ENCODE measurements around the gene CTBP1. TPM values are rescaled to one million over a fixed set of nuclear protein-coding genes. Genes with fewer than 3 reads are reported as not detected.

The CTBP1 gene
- total and polyA plus RNA-seq, 7 experiments from 2014 or later = 57.2 to 233 (median 180) TPM

- H3K9me3 Mint-ChIP-seq = no peaks in the 10 kb centered on the region
- POLR2A ChIA-PET = interaction anchor here (0.6 kb wide), 1 partner anchor 12 kb away, joined by 4 read pairs; no protein-coding TSS in a partner anchor
- CTCF ChIA-PET = no interaction called here
- no peaks in the 10 kb centered on the region for H3K27me3 Mint-ChIP-seq
- intact Hi-C loops (cut with micrococcal nuclease) = no loop called here
- DNase-seq (no peak), ATAC-seq (no peak)
- peaks cover 0 to 11% of the 10 kb centered on the region in 2 donors for H3K4me1 ChIP-seq (ENCODE audit: control insufficient read depth in 2 of 2, insufficient read depth in 2 of 2, low read length in 2 of 2)
- H3K9me3 ChIP-seq (ENCODE audit: control insufficient read depth in 2 of 3, low read length in 3 of 3) = no peaks in the 10 kb centered on the region
- no peak overlapping the region for H3K27ac Mint-ChIP-seq
- H3K27me3 ChIP-seq (ENCODE audit: control insufficient read depth in 2 of 2, insufficient read depth in 2 of 2, low read length in 2 of 2) = no peaks in the 10 kb centered on the region
- peaks cover 5 to 12% (median 10%) of the 10 kb centered on the region in 7 donors for H3K4me1 Mint-ChIP-seq
- no peak overlapping the region for H3K27ac ChIP-seq (ENCODE audit: low read depth, low read length)
- peaks cover 0 to 10% (median 2%) of the 10 kb centered on the region in 3 experiments for H3K36me3 ChIP-seq (ENCODE audit: control insufficient read depth in 2 of 3, insufficient read depth in 3 of 3, low read length in 3 of 3)
- no peak overlapping the region for H3K4me3 ChIP-seq (ENCODE audit: low read length)
- H3K36me3 Mint-ChIP-seq = peaks cover 0 to 20% (median 3%) of the 10 kb centered on the region in 5 donors
- no peak overlapping the region for H3K4me3 Mint-ChIP-seq
These were observed 57.3 kb downstream of the CTBP1 start for GRCh38 chr4:1191621-1192020.

GRCh38 chr4:1187182-1187581, 61.7 kb downstream of the CTBP1 start:
- Histone ChIP-seq H3K9me3 (ENCODE audit: control insufficient read depth in 2 of 3, low read length in 3 of 3) (no peaks in the 10 kb centered on the region), H3K36me3 (ENCODE audit: control insufficient read depth in 2 of 3, insufficient read depth in 3 of 3, low read length in 3 of 3) (no peaks in the 10 kb centered on the region), H3K27ac (ENCODE audit: low read depth, low read length) (no peak overlapping the region), H3K27me3 (ENCODE audit: control insufficient read depth in 2 of 2, insufficient read depth in 2 of 2, low read length in 2 of 2) (no peaks in the 10 kb centered on the region), H3K4me1 (ENCODE audit: control insufficient read depth in 2 of 2, insufficient read depth in 2 of 2, low read length in 2 of 2) (peaks cover 0 to 24% of the 10 kb centered on the region in 2 donors), H3K4me3 (ENCODE audit: low read length) (no peak overlapping the region)
- ATAC-seq (peak; percentile 94), DNase-seq (peak in 4 of 9 donors; percentile 44 to 54 (median 49))
- no peaks in the 10 kb centered on the region for H3K27me3 Mint-ChIP-seq
- peaks cover 0 to 6% (median 4%) of the 10 kb centered on the region in 11 donors for H3K9me3 Mint-ChIP-seq
- peaks cover 5 to 21% (median 9%) of the 10 kb centered on the region in 5 donors for H3K36me3 Mint-ChIP-seq
- H3K4me3 Mint-ChIP-seq = peak overlapping the region in 1 of 10 donors; percentile 13
- CTCF ChIA-PET = no interaction called here
- peaks cover 9 to 31% (median 15%) of the 10 kb centered on the region in 7 donors for H3K4me1 Mint-ChIP-seq
- POLR2A ChIA-PET = interaction anchor here (0.6 kb wide), 1 partner anchor 1556 kb away, joined by 3 read pairs; no protein-coding TSS in a partner anchor
- intact Hi-C loops (cut with micrococcal nuclease) = loop anchor here in 1 of 2 donors (1.0 to 2.0 kb wide), 2 partner anchors 14 to 20 kb away; no protein-coding TSS in a partner anchor
- peak overlapping the region in 4 of 9 donors; percentile 4 to 59 (median 38) for H3K27ac Mint-ChIP-seq

GRCh38 chr4:1183985-1184773, 64.8 kb downstream of the CTBP1 start:
- no peaks in the 10 kb centered on the region for H3K27me3 ChIP-seq (ENCODE audit: control insufficient read depth in 2 of 2, insufficient read depth in 2 of 2, low read length in 2 of 2)
- no peak overlapping the region for H3K4me3 ChIP-seq (ENCODE audit: low read length)
- ATAC-seq = peak; percentile 58
- Mint-ChIP-seq H3K27me3 (peaks cover 0 to 6% (median 0%) of the 10 kb centered on the region in 5 donors), H3K4me3 (peak overlapping the region in 7 of 10 donors; percentile 15 to 76 (median 48)), H3K27ac (peak overlapping the region in 1 of 9 donors; percentile 82), H3K4me1 (peaks cover 9 to 40% (median 15%) of the 10 kb centered on the region in 7 donors), H3K36me3 (peaks cover 17 to 46% (median 21%) of the 10 kb centered on the region in 5 donors), H3K9me3 (peaks cover 4 to 30% (median 19%) of the 10 kb centered on the region in 11 donors)
- H3K27ac ChIP-seq (ENCODE audit: low read depth, low read length) = no peak overlapping the region
- peaks cover 0 to 4% (median 0%) of the 10 kb centered on the region in 3 experiments for H3K9me3 ChIP-seq (ENCODE audit: control insufficient read depth in 2 of 3, low read length in 3 of 3)
- intact Hi-C loops (cut with micrococcal nuclease) = no loop called here
- no peak for DNase-seq
- POLR2A ChIA-PET = interaction anchor here (0.6 to 1.1 kb wide), 3 partner anchors 13 to 64 kb away, joined by 3 to 7 read pairs (median 3); no protein-coding TSS in a partner anchor
- CTCF ChIA-PET = no interaction called here
- no peaks in the 10 kb centered on the region for H3K36me3 ChIP-seq (ENCODE audit: control insufficient read depth in 2 of 3, insufficient read depth in 3 of 3, low read length in 3 of 3)
- H3K4me1 ChIP-seq (ENCODE audit: control insufficient read depth in 2 of 2, insufficient read depth in 2 of 2, low read length in 2 of 2) = peaks cover 0 to 27% of the 10 kb centered on the region in 2 donors

GRCh38 chr4:1182313-1182712, 66.6 kb downstream of the CTBP1 start:
- Mint-ChIP-seq H3K4me1 (peaks cover 8 to 35% (median 13%) of the 10 kb centered on the region in 7 donors), H3K27ac (no peak overlapping the region), H3K27me3 (peaks cover 0 to 6% (median 0%) of the 10 kb centered on the region in 5 donors), H3K4me3 (peak overlapping the region in 1 of 10 donors; percentile 19), H3K36me3 (peaks cover 17 to 42% (median 21%) of the 10 kb centered on the region in 5 donors), H3K9me3 (peaks cover 4 to 30% (median 19%) of the 10 kb centered on the region in 11 donors)
- Histone ChIP-seq H3K9me3 (ENCODE audit: control insufficient read depth in 2 of 3, low read length in 3 of 3) (peaks cover 0 to 4% (median 0%) of the 10 kb centered on the region in 3 experiments), H3K36me3 (ENCODE audit: control insufficient read depth in 2 of 3, insufficient read depth in 3 of 3, low read length in 3 of 3) (no peaks in the 10 kb centered on the region), H3K4me1 (ENCODE audit: control insufficient read depth in 2 of 2, insufficient read depth in 2 of 2, low read length in 2 of 2) (peaks cover 0 to 40% of the 10 kb centered on the region in 2 donors), H3K4me3 (ENCODE audit: low read length) (no peak overlapping the region), H3K27me3 (ENCODE audit: control insufficient read depth in 2 of 2, insufficient read depth in 2 of 2, low read length in 2 of 2) (no peaks in the 10 kb centered on the region), H3K27ac (ENCODE audit: low read depth, low read length) (no peak overlapping the region)
- ATAC-seq (no peak), DNase-seq (no peak)
- POLR2A ChIA-PET = interaction anchor here (0.5 kb wide), 1 partner anchor 704 kb away, joined by 3 read pairs; no protein-coding TSS in a partner anchor
- intact Hi-C loops (cut with micrococcal nuclease) = no loop called here
- CTCF ChIA-PET = interaction anchor here (0.7 to 1.4 kb wide), 2 partner anchors 19 to 175 kb away, joined by 3 to 4 read pairs; no protein-coding TSS in a partner anchor

- intact Hi-C loops (cut with micrococcal nuclease) = no loop called here
- H3K4me1 Mint-ChIP-seq = peaks cover 4 to 34% (median 7%) of the 10 kb centered on the region in 7 donors
These were observed 68.3 kb downstream of the CTBP1 start for GRCh38 chr4:1180663-1181062.

GRCh38 chr4:1179976-1180375, 69.0 kb downstream of the CTBP1 start:
- H3K27me3 ChIP-seq (ENCODE audit: control insufficient read depth in 2 of 2, insufficient read depth in 2 of 2, low read length in 2 of 2) = no peaks in the 10 kb centered on the region
- H3K9me3 ChIP-seq (ENCODE audit: control insufficient read depth in 2 of 3, low read length in 3 of 3) = peaks cover 0 to 4% (median 0%) of the 10 kb centered on the region in 3 experiments
- H3K9me3 Mint-ChIP-seq = peaks cover 4 to 30% (median 19%) of the 10 kb centered on the region in 11 donors
- DNase-seq (no peak), ATAC-seq (no peak)
- peaks cover 17 to 42% (median 21%) of the 10 kb centered on the region in 5 donors for H3K36me3 Mint-ChIP-seq
- H3K4me1 Mint-ChIP-seq = peaks cover 4 to 34% (median 6%) of the 10 kb centered on the region in 7 donors
- no peak overlapping the region for H3K4me3 ChIP-seq (ENCODE audit: low read length)
- no peak overlapping the region for H3K27ac ChIP-seq (ENCODE audit: low read depth, low read length)
- H3K4me3 Mint-ChIP-seq = no peak overlapping the region
- H3K27ac Mint-ChIP-seq = no peak overlapping the region
- peaks cover 0 to 43% of the 10 kb centered on the region in 2 donors for H3K4me1 ChIP-seq (ENCODE audit: control insufficient read depth in 2 of 2, insufficient read depth in 2 of 2, low read length in 2 of 2)
- POLR2A ChIA-PET = interaction anchor here (0.5 kb wide), 1 partner anchor 12 kb away, joined by 4 read pairs; no protein-coding TSS in a partner anchor
- intact Hi-C loops (cut with micrococcal nuclease) = no loop called here
- no peaks in the 10 kb centered on the region for H3K36me3 ChIP-seq (ENCODE audit: control insufficient read depth in 2 of 3, insufficient read depth in 3 of 3, low read length in 3 of 3)
- CTCF ChIA-PET = interaction anchor here (0.7 to 1.2 kb wide), 3 partner anchors 9 to 12 kb away, joined by 3 read pairs; no protein-coding TSS in a partner anchor
- peaks cover 0 to 6% (median 0%) of the 10 kb centered on the region in 5 donors for H3K27me3 Mint-ChIP-seq

More at GRCh38 chr4:1180663-1181062, 68.3 kb downstream of the CTBP1 start:
- H3K27me3 Mint-ChIP-seq = peaks cover 0 to 6% (median 0%) of the 10 kb centered on the region in 5 donors
- POLR2A ChIA-PET = no interaction called here
- H3K36me3 ChIP-seq (ENCODE audit: control insufficient read depth in 2 of 3, insufficient read depth in 3 of 3, low read length in 3 of 3) = no peaks in the 10 kb centered on the region
- no peak overlapping the region for H3K4me3 ChIP-seq (ENCODE audit: low read length)
- no peak overlapping the region for H3K27ac Mint-ChIP-seq
- H3K4me1 ChIP-seq (ENCODE audit: control insufficient read depth in 2 of 2, insufficient read depth in 2 of 2, low read length in 2 of 2) = peaks cover 0 to 43% of the 10 kb centered on the region in 2 donors
- no peak overlapping the region for H3K4me3 Mint-ChIP-seq
- DNase-seq (no peak), ATAC-seq (no peak)
- peaks cover 17 to 43% (median 21%) of the 10 kb centered on the region in 5 donors for H3K36me3 Mint-ChIP-seq
- CTCF ChIA-PET = no interaction called here
- peaks cover 4 to 30% (median 19%) of the 10 kb centered on the region in 11 donors for H3K9me3 Mint-ChIP-seq
- no peaks in the 10 kb centered on the region for H3K27me3 ChIP-seq (ENCODE audit: control insufficient read depth in 2 of 2, insufficient read depth in 2 of 2, low read length in 2 of 2)
- H3K27ac ChIP-seq (ENCODE audit: low read depth, low read length) = no peak overlapping the region
- H3K9me3 ChIP-seq (ENCODE audit: control insufficient read depth in 2 of 3, low read length in 3 of 3) = peaks cover 0 to 4% (median 0%) of the 10 kb centered on the region in 3 experiments
